Fibroblast of gingiva (primary cell): Measurements from ENCODE around the gene N4BP2L1.

Experiments used
- DNase-seq: peaks from one replicate; pipeline ENCODE4 v3.0.0-alpha.2; 2011; ENCODE audit warnings: low read depth

N4BP2L1 gene

DNA sequence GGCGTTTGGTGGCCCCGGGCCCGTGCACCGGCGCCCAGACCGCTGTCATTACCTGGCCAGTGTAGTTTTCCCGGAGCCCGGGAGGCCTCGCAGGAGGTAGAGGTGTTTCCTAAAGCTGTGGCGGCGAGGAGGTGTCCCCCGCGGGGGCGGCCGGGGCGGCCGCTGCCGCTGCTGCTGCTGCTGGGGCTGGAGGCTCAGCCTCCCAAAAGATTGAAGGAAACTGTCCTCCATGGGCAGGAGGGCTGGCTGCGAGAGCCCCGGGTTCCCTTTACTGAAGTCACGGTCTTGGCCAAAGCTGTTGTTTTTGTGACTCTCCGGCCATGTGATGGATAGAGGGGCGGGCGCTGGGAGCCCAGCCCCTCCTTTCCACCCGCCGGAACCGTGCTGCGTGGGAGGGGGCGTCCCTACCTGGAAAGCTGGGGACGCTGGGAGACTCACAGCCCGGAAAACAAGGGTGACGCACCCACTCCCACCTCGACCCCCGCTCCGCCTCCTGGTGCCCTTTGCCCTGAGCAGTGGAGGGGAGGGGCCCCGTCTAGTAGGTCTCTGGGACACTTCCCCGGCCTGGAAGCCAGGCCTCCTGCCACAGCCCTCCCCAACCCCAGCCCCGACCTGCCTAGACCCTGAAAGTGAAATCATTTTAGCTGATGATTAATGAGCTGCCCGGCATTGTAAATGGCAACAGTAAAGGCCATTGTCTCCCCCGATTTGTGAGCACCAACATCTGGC, at the start of gene N4BP2L1:
N4BP2L1 (minus strand) TSS at position 279 of the 729 bp plus-strand sequence; CDS start at position 231, 48 bp downstream.
- peak; percentile 10 for DNase-seq

DNA sequence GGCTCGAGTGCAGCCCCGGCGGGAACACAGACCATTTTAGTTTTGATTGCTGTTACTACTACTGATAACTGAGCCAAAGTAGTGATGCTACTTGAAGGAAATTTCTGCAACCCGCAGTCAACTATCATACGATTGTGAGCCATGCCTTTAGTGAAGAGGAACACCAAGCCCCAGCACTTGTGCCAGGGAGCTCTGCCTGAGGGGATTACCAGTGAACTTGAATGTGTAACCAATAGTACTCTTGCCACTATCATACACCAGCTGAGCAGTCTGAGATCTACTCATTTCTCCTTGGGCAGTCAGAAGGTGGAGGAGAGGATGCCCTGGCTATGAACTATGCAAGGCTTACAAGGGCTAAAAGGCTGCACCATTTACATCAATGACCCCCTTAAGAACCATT, 49.0 kb upstream of the N4BP2L1 start:
- no peak for DNase-seq

DNA sequence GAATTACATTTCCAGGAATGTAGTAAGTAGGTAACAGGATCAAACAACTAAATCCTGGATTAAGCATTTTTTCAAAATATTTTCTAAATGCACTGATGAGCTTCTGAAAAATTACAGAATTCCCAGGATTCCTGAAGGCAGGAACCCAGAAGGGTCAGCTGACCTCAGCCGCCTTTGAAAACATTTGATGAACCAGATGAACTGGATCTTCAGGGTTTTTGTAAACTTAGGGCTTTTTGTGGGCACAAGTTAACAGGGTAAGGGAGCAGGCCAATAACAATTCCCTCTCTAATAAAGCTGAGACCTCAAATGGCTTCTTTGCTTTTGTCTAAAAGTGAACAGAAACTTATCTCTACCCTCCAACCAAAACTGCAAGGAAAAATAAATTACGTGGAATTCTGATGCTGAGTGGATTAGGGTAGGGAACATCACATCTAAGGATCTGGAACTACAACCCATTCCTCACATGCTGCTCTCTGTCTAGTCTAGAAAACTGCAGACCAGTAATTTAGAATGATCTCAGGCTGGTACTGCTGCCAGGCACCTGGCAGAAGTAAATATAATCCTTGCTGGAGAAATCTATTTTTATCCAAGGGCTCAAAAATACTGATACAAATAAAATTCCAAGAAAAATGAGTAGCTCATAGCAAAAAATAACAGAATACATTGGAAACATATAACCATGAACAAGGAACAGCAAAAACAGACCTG, 48.2 kb upstream of the N4BP2L1 start:
- no peak for DNase-seq

DNA sequence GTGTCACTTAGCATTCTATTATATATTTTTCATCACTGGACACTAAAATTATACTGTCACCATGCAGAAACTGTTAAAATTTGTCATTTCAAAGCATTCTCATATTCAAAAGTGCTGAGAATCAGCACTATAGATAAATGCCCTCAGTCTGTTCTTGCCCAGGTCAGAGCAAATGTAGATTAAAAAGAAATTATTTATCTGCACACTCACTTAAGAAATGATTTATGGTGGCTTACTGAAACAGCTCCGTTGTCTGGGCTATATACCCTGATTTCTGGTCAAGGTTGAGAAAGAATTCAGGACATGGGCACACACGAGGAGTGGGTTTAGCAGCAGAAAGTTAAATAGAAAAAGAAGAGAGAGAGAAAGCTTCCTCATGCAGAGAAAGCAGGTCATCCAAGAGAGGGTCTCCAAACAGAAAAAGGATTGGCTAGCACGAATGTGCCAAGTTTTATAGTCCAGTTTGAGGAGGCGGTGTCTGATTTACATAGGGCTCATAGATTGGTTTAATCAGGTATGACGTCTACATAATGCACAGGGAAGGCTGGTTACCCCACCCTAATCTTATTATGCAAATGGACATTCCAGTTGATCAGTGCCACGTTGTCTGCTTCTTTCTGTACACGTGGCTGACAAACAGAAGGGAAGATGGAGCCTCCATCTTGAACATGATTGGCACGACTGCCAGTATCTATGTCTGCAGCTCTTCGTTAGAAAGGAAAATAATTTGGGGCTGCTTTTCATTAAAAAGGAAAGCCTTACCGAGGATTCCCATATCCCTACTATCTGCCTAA, 47.3 kb upstream of the N4BP2L1 start:
- no peak for DNase-seq

DNA sequence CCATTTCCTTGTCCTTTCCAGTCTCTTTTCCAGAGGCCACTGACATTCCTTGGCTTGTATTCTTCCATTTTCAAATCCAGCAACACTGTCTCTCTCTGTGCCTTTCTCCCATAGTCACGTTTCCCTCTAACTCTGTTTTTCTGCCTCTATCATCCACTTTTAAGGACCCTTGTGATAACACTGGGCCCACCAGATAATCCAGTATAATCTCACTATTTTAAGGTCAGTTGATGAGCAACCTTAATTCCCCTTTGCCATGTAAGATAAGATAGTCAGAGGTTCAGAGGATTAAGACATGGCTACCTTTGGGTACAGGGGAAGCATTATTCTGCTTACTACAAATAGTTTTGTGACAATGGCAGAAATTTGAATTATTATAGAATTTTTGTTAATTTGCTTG, 45.7 kb upstream of the N4BP2L1 start:
- DNase-seq = no peak

DNA sequence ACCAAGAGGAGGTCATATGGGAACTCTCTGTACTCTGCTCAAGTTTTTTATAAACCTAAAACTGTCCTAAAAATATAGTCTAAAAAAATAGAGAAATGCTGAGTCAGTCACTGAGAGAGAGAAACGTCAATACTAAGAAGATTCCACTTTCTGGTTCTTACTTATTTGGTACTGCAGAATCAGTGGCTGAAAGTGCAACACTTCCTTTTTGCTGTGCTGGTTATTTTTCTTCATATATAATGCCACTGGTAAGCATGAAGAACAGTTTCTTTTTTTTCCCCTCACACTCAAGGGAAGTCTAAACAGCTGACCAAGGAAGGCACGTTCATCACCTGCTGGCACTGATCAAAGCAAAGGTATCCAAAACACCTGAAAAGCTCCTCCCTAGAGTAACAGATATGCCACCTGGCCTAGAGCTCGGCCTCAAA, 44.3 kb upstream of the N4BP2L1 start:
- no peak for DNase-seq

DNA sequence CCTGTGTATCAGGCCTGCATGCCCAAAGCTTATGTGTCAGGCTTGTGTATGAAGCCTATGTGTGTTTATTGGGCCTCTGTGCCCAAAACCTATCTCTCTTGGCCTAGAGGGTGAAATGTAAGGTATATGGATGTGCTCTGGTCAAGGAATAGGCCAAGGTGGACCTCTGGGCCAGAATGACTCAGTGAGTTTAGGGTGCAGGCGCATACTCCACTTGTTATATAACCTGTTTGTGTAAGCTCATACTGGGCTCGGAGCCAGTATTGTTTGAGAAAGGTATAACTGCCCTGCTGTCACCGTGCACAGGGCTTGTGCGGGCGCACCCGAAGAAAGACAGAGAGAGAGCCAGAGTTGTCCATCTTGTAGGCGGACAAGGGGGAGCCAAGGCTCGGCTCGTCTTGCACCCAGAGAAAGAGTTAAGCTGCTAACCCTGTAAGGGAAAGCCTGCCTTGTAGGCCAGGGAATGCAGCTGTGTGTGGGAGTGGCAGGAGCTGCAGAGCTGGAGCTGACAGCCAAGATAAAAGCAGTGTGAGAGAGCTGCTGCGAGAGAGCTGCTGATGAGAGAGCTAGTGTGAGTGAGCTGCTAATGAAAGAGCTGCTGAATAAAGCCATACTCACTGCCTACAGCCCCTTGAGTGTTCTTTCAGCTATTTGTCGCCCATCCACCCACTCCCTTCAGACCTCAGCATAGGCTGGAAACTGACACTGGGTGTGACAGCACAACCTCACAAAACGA, 43.4 kb upstream of the N4BP2L1 start:
- no peak for DNase-seq

DNA sequence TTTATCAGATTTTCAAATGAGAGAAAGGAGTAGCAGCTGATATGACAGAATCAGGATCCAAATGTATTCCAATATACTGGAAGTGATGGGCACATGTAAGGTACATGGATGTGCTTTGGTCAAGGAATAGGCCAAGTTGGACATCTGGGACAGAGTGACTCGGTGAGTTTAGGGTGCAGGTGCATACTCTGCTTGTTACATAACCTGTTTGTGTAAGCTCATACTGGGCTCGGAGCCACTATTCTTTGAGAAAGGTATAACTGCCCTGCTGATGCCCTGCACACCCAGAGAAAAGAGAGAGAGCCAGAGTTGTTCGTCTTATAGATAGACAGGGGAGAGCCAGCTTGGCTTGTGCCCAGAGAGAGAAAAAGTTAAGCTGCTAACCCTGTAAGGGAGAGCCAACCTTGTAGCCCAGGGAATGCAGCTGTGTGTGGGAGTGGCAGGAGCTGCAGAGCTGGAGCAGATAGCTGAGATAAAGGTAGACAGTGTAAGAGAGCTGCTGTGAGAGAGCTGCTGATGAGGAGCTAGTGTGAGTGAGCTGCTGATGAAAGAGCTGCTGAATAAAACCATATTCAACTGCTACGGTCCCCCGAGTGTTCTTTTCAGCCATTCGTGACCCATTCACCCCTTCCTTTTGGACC, 40.7 kb upstream of the N4BP2L1 start:
- DNase-seq = no peak

DNA sequence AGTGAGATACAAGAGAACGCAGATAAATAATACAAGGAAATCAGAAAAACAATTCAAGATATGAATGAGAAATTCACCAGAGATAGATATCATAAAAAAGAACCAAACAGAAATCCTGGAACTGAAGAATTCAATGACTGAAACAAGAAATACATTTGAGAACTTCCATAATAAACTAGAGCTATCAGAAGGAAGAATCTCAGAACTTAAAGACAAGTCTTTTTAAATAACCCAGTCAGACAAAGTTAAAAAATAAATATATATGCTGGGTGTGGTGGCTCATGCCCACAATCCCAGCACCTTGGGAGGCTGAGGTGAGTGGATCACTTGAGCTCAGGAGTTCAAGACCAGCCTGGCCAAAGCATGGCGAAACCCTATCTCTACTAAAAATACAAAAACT, 28.7 kb upstream of the N4BP2L1 start:
- DNase-seq = no peak

DNA sequence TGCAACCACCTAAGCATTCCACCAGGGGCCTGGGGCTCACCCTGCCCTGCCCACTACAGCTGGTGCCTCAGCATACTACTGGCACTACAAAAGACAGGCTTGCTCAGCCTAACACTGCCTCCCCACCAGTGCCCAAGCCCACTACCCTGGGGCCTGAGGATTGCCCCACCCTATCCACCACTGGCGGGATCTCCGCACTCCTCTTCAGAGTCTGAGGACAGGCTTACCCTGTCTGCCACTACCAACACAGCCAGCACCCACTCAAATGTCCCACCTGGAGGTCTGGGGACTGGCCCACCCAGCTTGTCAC, 27.6 kb upstream of the N4BP2L1 start:
- DNase-seq = no peak

DNA sequence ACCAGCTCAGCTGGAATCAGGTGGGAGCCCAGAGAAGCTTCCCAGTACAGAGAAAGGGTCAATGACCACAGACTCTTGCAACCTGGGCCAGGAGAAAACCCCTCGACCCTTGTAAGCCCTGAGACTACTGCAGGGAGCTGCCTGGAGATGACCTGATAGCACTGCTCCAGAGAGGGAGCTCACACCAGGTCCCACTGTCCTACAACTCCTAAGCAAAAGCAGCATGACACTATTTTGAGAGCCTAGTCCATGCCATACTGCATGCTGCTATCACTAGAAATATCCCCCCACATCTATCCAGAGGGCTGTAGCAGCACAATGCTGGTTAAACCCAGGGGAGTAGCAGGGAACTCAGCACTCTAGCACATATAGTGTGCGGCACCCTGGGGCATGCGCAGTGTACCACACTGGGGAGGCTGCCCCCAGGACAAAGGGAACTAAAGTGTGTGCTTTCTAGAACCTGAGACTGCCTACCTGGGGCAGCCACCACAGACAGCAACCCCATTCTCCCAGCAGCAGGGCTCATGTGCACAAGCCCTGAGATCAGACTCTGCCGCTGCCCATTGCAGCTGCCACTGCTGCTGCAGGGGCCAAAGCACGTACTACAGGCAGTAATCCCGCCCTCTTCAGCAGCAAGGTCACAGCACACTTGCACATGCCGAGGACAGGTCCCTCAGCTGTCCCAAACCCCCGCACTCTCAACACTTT, 27.1 kb upstream of the N4BP2L1 start:
- no peak for DNase-seq

DNA sequence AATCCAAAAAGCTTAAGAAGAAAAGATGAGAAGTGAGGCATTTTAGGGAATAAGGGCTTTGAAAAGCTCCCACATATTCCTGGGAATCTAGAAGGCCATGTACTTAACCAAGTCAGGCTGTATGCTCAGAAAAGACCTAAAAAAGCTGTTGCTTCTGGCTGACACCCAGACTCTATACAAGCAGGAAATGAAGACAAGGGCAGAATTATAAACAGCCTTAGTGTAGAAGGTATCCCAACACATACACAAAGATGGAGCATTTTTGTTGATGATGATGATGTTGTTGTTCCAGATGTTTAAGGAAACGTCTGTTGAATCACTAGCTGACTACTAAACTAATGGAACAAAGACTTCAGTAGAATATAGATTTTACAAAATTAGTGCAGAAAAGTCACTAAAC, 26.1 kb upstream of the N4BP2L1 start:
- no peak for DNase-seq

DNA sequence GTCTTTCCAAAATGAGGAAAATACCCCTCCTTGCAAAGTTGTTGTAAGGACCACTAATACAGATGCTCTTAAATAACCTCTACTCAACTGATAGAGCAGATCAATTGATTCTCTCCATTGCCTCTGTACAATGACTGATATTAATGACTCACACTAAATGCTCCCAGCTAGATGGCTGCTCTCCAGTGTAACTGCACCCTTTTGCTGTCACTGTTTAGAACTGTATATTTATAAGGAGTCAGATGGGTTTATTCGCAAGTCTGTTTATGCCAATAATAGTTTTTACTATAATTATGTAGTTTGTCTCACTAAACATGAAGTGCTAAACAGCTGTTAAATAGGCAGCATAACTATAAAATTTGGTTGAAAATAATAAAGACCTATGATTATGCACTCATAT, 21.0 kb upstream of the N4BP2L1 start:
- no peak for DNase-seq

DNA sequence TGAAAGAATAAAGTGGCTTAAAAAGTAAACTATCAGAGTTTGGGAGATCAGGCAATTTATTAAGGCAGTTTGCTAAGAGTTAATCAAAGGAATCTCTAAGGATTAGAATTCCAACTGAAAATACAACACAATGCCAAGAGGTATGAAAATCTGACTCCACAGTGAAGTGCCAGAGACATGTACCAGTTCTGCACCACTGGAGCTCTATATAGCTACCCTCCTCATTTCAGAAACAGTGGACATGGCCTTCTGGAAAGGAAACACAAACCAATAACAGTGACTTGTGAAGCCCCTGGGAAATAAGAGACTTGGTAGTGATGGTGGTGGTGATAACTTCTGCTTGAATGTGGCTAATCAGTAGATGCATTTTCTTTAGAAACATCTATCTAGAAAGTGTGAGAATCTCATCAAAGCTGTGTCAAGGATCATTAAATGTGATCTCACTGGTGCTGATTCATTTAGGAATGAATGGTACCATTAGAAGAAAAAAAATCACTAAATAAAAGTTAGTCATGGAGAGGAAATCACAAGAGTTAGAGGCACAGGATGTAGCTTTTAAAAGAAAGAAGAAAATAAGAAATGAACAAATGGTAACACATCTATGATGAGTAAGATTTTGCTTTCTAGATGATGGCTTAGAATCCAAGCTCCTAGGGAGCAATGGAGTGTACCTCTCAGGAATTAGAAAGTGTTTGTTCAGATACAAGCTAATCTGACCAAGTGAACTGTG, 20.1 kb upstream of the N4BP2L1 start:
- DNase-seq = no peak

DNA sequence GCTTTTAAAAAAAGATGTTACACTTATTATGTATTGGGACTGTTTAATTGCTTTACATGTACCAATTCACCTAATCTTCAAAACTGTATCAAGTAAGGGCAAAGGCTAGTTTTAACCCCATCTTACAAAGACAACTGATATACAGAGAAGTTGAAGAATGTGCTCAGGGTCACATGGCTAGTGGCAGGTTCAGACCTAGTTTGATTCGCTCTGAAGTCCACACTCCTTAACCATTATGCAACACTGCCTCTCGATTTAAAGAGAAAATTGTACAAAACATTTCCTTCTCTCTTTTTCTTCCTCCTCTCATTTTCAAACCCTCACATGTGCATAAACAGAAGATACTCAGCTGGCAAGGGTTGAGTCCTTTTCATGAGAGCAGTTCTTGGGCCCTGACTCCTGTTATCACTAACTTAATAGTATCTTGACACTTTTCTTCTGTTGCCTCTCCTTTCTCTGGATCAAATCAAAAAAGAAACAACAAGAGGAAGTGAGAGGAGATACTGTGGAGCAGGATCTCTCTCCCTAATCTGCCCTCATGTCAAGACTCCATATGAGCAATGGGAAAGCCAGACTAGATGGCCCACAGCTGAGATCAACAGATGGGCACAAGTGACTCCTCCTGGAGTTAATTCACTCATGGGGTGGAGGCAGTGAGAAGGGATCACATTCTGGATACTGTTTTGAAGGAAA, 19.0 kb upstream of the N4BP2L1 start:
- no peak for DNase-seq

DNA sequence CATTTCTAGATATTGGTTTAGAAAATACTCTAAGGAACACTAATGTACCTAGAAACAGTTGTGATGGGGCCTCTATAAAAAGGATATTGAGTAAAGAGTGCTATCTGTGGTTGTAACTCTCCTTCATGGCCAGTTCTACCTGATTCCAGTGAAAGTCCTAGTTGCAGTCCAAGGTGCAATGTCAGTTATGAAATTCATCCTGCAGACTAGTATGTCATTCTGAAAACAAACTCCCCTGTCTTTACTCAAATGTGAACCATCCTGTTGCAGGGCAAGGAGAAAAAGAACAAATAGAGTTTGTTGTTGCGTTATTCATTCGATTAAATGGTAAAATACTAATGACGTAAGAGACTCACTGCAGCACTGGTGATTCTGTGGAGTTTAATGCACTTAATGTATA, 18.3 kb upstream of the N4BP2L1 start:
- no peak for DNase-seq

DNA sequence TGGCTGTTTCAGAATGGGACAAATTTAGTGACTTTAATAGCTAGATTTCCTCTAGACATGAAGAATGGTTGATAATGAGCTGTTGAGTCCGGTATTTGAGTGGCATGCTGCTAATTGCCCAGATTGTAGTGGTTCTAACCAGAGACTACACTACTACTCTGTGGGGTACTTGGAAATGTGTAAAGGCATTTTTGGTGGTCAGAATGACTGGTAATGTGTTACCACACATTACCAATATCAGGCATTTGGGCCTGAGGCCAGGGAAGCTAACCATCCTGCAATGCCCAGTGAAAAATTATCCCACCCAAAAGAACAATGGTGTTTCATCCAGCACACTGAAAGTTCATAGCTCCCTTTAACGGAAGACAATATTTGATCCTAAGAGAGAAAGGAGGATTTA, 17.5 kb upstream of the N4BP2L1 start:
- no peak for DNase-seq

DNA sequence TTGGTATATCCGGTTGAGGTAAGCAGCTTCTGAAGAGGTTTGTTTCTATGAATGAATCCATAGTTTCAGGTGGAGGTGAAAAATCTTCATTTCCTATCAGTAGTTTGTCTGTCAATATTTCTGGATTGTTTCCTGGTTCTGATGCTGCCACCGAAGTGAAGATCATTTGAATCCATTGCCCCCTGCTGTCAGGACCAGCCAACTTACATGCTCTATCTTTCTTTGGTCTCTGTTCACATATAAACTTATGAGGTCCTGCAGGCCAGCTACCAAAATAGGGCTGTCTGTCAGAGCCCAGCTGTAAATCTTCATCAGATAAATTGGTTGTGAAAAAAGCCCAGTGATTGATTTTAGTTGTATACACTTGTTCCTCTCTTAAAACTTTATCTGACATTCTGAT, 15.2 kb upstream of the N4BP2L1 start:
- peak; percentile 6 for DNase-seq

DNA sequence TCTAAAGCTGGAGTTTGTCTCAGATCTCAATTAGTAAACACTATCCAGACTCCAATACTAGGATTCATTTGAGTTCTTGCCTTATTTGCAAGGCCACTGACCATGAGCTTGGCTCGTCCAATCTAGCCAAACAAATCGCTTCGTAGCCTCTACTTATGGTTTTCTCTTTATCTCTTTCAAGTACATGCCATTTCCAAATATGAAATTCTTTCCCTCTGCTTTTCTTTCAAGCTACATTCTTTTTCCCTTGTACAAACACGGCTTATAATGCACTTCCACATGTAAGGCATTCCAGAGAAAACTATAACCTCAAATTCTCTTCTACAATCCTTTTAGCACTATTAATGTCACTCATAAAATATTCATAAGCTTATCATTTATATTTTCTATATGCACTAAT, 10.9 kb upstream of the N4BP2L1 start:
- no peak for DNase-seq

DNA sequence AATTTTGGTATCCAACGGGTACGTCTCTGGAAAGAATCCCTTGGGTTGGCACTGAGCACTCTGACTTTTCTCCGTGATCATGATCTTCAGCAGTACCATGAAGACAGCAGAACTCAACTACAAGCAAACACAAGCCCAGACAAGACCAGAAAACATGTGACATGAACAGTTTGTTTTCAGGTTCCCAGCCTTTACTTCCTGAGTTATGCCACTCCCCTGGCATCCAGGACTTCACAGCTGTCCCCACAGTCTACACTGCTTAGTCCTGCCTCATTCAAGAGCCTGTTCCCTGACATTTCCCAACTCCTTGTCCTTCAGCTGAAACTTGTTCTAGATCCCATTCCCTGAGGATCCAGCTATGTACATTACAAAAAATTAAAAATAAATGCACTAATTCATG, 4.9 kb upstream of the N4BP2L1 start:
- DNase-seq = no peak
